Measurements from ENCODE around the gene MCM6. TPM values are rescaled to one million over a fixed set of nuclear protein-coding genes. Genes with fewer than 3 reads are reported as not detected.

The MCM6 gene
- total and polyA plus RNA-seq, 10 donors, result 4.9 to 17.9 (median 12.6) TPM

- Histone ChIP-seq H3K27ac (peak overlapping the region in 3 of 8 donors; percentile 21 to 49 (median 29)), H3K4me3 (no peak overlapping the region), H3K4me1 (peaks cover 0 to 24% (median 2%) of the 10 kb centered on the region in 6 donors), H3K9me3 (no peaks in the 10 kb centered on the region), H3K36me3 (peaks cover 3 to 68% (median 23%) of the 10 kb centered on the region in 6 donors), H3K27me3 (replicated peaks in 1 of 7) (no peaks in the 10 kb centered on the region)
- DNase-seq, result no peak
- intact Hi-C loops (cut with DNase I; ENCODE audit: low total_unique reads), result no loop called here
- TF ChIP-seq CTCF (IDR thresholded peaks at IDR 0.05 in 8 of 11, conservative IDR thresholded peaks at IDR 0.05 in 3 of 11) (peak; percentile 37 to 82 (median 74)), POLR2A (IDR thresholded peaks at IDR 0.05) (no peak), POLR2AphosphoS5 (IDR thresholded peaks at IDR 0.05) (no peak)
- WGBS, 5 donors, result 82 to 92% (median 84%) methylated on average over 5 of the region's 5 CpGs
Observed at GRCh38 chr2:135913727-135914365, 37.6 kb upstream of the MCM6 start.

DNA sequence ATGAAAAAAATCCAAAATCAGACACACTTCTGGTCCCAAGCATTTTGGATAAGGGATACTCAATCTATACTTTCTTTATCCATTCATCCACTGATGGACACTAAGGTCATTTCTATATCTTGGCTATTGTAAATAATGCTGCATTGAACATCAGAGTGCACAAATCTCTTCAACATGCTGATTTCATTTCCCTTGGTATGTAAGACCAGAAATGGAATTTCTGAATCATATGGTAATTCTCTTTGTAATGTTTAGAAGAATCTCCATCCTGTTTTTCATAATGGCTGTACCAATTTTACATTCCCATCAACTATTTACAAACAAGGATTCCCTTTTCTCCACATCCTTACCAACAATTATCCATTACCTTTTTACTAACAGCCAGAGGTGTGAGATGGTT, 33.7 kb upstream of the MCM6 start:
- H3K27me3 ChIP-seq (replicated peaks in 1 of 7), result no peaks in the 10 kb centered on the region
- no peaks in the 10 kb centered on the region for H3K9me3 ChIP-seq
- H3K36me3 ChIP-seq, result peaks cover 3 to 93% (median 30%) of the 10 kb centered on the region in 6 donors
- intact Hi-C loops (cut with DNase I; ENCODE audit: low total_unique reads), result no loop called here
- H3K4me3 ChIP-seq, result no peak overlapping the region
- H3K27ac ChIP-seq, result no peak overlapping the region
- TF ChIP-seq CTCF (IDR thresholded peaks at IDR 0.05 in 8 of 11, conservative IDR thresholded peaks at IDR 0.05 in 3 of 11) (no peak), POLR2A (IDR thresholded peaks at IDR 0.05) (no peak)
- peaks cover 0 to 11% (median 0%) of the 10 kb centered on the region in 6 donors for H3K4me1 ChIP-seq
- DNase-seq, result no peak

DNA sequence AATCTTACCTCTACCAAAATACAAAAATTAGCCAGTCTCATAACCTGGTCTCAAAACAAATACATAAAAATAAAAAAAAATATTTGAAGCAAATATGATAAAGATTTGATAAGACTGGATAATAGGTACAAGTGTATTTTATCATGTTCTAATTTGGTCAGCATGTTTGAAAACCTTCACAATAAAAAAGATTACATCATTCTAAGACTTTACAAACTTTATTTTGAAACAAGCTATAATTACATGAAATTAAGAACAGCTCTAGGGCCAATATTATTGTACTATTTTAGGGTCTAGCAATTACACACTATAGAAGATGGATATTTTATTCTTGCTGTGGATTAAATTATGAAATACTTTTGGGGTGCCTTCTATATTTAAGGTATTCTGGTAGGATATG, 29.4 kb upstream of the MCM6 start:
- Histone ChIP-seq H3K27me3 (replicated peaks in 1 of 7) (no peaks in the 10 kb centered on the region), H3K4me3 (no peak overlapping the region), H3K9me3 (no peaks in the 10 kb centered on the region), H3K4me1 (no peaks in the 10 kb centered on the region), H3K36me3 (peaks cover 1 to 78% (median 28%) of the 10 kb centered on the region in 6 donors), H3K27ac (no peak overlapping the region)
- TF ChIP-seq CTCF (IDR thresholded peaks at IDR 0.05 in 8 of 11, conservative IDR thresholded peaks at IDR 0.05 in 3 of 11) (no peak), POLR2AphosphoS5 (IDR thresholded peaks at IDR 0.05) (no peak), POLR2A (IDR thresholded peaks at IDR 0.05) (no peak)
- intact Hi-C loops (cut with DNase I; ENCODE audit: low total_unique reads), result no loop called here
- no peak for DNase-seq

DNA sequence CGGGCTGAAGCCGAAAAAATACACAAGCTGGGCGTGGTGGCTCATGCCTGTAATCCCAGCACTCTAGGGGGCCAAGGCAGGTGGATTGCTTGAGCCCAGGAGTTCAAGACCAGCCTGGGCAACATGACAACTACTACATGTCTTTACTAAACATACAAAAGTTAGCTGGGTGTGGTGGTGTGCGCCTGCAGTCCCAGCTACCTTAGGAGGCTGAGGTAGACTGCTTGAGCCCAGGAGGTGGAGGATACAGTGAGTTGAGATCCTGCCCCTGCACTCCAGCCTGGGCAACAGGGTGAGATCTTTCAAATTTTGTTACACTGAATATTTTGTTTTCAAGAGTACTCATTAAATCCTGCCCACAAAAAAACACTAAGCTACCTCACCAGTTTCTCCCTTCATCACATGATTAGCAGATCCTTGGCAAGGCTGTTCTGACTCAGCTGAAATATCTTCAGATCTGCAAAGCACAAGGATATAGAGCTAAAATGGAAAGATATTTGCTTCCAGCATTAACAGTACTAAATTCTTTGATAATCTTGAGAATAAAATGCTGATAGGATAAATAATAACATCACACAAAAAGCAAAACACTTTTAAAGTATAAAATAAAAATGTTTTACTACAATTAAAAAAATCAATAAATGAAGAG, 28.2 kb upstream of the MCM6 start:
- no peak for DNase-seq
- Histone ChIP-seq H3K36me3 (peaks cover 0 to 65% (median 21%) of the 10 kb centered on the region in 6 donors), H3K4me3 (no peak overlapping the region), H3K27ac (no peak overlapping the region), H3K27me3 (replicated peaks in 1 of 7) (no peaks in the 10 kb centered on the region), H3K4me1 (no peaks in the 10 kb centered on the region), H3K9me3 (no peaks in the 10 kb centered on the region)
- intact Hi-C loops (cut with DNase I; ENCODE audit: low total_unique reads), result no loop called here
- no peak for TF ChIP-seq CTCF (IDR thresholded peaks at IDR 0.05 in 8 of 11, conservative IDR thresholded peaks at IDR 0.05 in 3 of 11)
- TF ChIP-seq POLR2AphosphoS5 (IDR thresholded peaks at IDR 0.05), result no peak
- TF ChIP-seq POLR2A (IDR thresholded peaks at IDR 0.05), result no peak
- 93 to 100% (median 98%) methylated on average over 4 of the region's 4 CpGs for WGBS, 5 donors
